ENCODE measurements around the gene PTPN23.

The PTPN23 gene

DNA sequence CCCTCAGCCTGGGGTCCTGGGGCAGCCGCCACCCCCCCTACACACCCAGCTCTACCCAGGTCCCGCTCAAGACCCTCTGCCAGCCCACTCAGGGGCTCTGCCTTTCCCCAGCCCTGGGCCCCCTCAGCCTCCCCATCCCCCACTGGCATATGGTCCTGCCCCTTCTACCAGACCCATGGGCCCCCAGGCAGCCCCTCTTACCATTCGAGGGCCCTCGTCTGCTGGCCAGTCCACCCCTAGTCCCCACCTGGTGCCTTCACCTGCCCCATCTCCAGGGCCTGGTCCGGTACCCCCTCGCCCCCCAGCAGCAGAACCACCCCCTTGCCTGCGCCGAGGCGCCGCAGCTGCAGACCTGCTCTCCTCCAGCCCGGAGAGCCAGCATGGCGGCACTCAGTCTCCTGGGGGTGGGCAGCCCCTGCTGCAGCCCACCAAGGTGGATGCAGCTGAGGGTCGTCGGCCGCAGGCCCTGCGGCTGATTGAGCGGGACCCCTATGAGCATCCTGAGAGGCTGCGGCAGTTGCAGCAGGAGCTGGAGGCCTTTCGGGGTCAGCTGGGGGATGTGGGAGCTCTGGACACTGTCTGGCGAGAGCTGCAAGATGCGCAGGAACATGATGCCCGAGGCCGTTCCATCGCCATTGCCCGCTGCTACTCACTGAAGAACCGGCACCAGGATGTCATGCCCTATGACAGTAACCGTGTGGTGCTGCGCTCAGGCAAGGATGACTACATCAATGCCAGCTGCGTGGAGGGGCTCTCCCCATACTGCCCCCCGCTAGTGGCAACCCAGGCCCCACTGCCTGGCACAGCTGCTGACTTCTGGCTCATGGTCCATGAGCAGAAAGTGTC, 30.2 kb downstream of the PTPN23 start:
- H3K79me2 ChIP-seq (ENCODE audit: insufficient read depth, low read length): no peaks in the 10 kb centered on the region
- H3K9me3 ChIP-seq (ENCODE audit: insufficient read depth, low read depth, low read length): no peaks in the 10 kb centered on the region
- TF ChIP-seq CTCF (conservative IDR thresholded peaks at IDR 0.05; ENCODE audit: low read length): no peak
- TF ChIP-seq EZH2phosphoT487 (IDR thresholded peaks at IDR 0.05; ENCODE audit: borderline replicate concordance): no peak
- H3F3A ChIP-seq (ENCODE audit: low read depth): no peaks in the 10 kb centered on the region
- no peaks in the 10 kb centered on the region for H3K9me2 ChIP-seq (replicated peaks; ENCODE audit: low read depth, low read length)
- H3K36me3 ChIP-seq (ENCODE audit: insufficient read depth, low read length): peaks cover 93% of the 10 kb centered on the region; the same call in 1 of the 2 replicates
- no peak overlapping the region for H3K9ac ChIP-seq (ENCODE audit: low read depth, low read length, poor library complexity, severe bottlenecking)
- H4K20me1 ChIP-seq (ENCODE audit: insufficient read depth, low read length, poor library complexity, severe bottlenecking): no peaks in the 10 kb centered on the region
- H2AFZ ChIP-seq (ENCODE audit: low read length): no peak overlapping the region
- no peak overlapping the region for H3K4me3 ChIP-seq (ENCODE audit: low read length, poor library complexity, severe bottlenecking)
- H3K4me1 ChIP-seq (ENCODE audit: insufficient read depth, low read length, poor library complexity, severe bottlenecking): no peaks in the 10 kb centered on the region
- no peak overlapping the region for H3K4me2 ChIP-seq (ENCODE audit: low read depth, low read length, poor library complexity, severe bottlenecking)
- no peaks in the 10 kb centered on the region for H3K27me3 ChIP-seq (ENCODE audit: insufficient read depth, low read length, poor library complexity, severe bottlenecking)

- no peak overlapping the region for H3K4me3 ChIP-seq (ENCODE audit: low read length, poor library complexity, severe bottlenecking)
- no peaks in the 10 kb centered on the region for H3F3A ChIP-seq (ENCODE audit: low read depth)
Measured at GRCh38 chr3:47411696-47412452, 31.1 kb downstream of the PTPN23 start.

DNA sequence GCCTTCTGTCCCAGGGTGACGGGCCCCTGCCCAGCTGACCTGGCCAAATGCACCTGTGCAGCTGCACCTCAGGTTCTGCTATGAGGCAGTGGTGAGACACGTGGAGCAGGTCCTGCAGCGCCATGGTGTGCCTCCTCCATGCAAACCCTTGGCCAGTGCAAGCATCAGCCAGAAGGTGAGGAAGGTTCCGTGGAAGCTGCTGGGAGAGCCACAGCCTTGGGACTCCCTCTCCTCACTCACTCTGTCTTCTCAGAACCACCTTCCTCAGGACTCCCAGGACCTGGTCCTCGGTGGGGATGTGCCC, 31.6 kb downstream of the PTPN23 start:
- Histone ChIP-seq H3K79me2 (ENCODE audit: insufficient read depth, low read length) (no peaks in the 10 kb centered on the region), H3K4me3 (ENCODE audit: low read length, poor library complexity, severe bottlenecking) (no peak overlapping the region), H3K4me2 (ENCODE audit: low read depth, low read length, poor library complexity, severe bottlenecking) (no peak overlapping the region), H3K9me3 (ENCODE audit: insufficient read depth, low read depth, low read length) (no peaks in the 10 kb centered on the region), H3K9me2 (replicated peaks; ENCODE audit: low read depth, low read length) (no peaks in the 10 kb centered on the region), H4K20me1 (ENCODE audit: insufficient read depth, low read length, poor library complexity, severe bottlenecking) (no peaks in the 10 kb centered on the region), H2AFZ (ENCODE audit: low read length) (no peak overlapping the region), H3K36me3 (ENCODE audit: insufficient read depth, low read length) (peaks cover 80% of the 10 kb centered on the region; the same call in 1 of the 2 replicates), H3F3A (ENCODE audit: low read depth) (no peaks in the 10 kb centered on the region), H3K9ac (ENCODE audit: low read depth, low read length, poor library complexity, severe bottlenecking) (no peak overlapping the region), H3K4me1 (ENCODE audit: insufficient read depth, low read length, poor library complexity, severe bottlenecking) (no peaks in the 10 kb centered on the region), H3K27me3 (ENCODE audit: insufficient read depth, low read length, poor library complexity, severe bottlenecking) (no peaks in the 10 kb centered on the region)
- no peak for TF ChIP-seq CTCF (conservative IDR thresholded peaks at IDR 0.05; ENCODE audit: low read length)
- no peak for TF ChIP-seq EZH2phosphoT487 (IDR thresholded peaks at IDR 0.05; ENCODE audit: borderline replicate concordance)

More at GRCh38 chr3:47411696-47412452, 31.1 kb downstream of the PTPN23 start:
- Histone ChIP-seq H3K79me2 (ENCODE audit: insufficient read depth, low read length) (no peaks in the 10 kb centered on the region), H3K9ac (ENCODE audit: low read depth, low read length, poor library complexity, severe bottlenecking) (no peak overlapping the region), H4K20me1 (ENCODE audit: insufficient read depth, low read length, poor library complexity, severe bottlenecking) (no peaks in the 10 kb centered on the region), H3K9me3 (ENCODE audit: insufficient read depth, low read depth, low read length) (no peaks in the 10 kb centered on the region), H3K27me3 (ENCODE audit: insufficient read depth, low read length, poor library complexity, severe bottlenecking) (no peaks in the 10 kb centered on the region), H3K4me2 (ENCODE audit: low read depth, low read length, poor library complexity, severe bottlenecking) (no peak overlapping the region), H3K4me1 (ENCODE audit: insufficient read depth, low read length, poor library complexity, severe bottlenecking) (no peaks in the 10 kb centered on the region), H3K9me2 (replicated peaks; ENCODE audit: low read depth, low read length) (no peaks in the 10 kb centered on the region), H2AFZ (ENCODE audit: low read length) (no peak overlapping the region), H3K36me3 (ENCODE audit: insufficient read depth, low read length) (peaks cover 85% of the 10 kb centered on the region; the same call in 1 of the 2 replicates)
- TF ChIP-seq EZH2phosphoT487 (IDR thresholded peaks at IDR 0.05; ENCODE audit: borderline replicate concordance) (no peak), CTCF (conservative IDR thresholded peaks at IDR 0.05; ENCODE audit: low read length) (no peak)
